HEK293 (cell line): ENCODE results near the gene CASZ1.

Experiments used
- ATF2 ChIP-seq: fragments of 450-650 bp; formaldehyde crosslinking; IDR thresholded peaks from 2 replicates; pipeline ENCODE4 v1.5.1; 2016; ENCODE audit warnings: missing biosample characterization, missing genetic modification characterization, low read depth
- CTCF ChIP-seq: fragments of 450-650 bp; formaldehyde crosslinking; IDR thresholded peaks from 2 replicates; pipeline ENCODE4 v1.5.1; 2016; ENCODE audit warnings: missing biosample characterization, missing genetic modification characterization
- REST ChIP-seq: fragments of 450-650 bp; formaldehyde crosslinking; IDR thresholded peaks from 2 replicates; pipeline ENCODE4 v1.5.1; 2016; ENCODE audit warnings: missing biosample characterization, missing genetic modification characterization
- SP7 ChIP-seq: fragments of 450-650 bp; formaldehyde crosslinking; IDR thresholded peaks from 2 replicates; pipeline ENCODE4 v1.5.1; 2016; ENCODE audit warnings: missing biosample characterization, missing genetic modification characterization
- TCF7L2 ChIP-seq: IDR thresholded peaks from 2 replicates; pipeline ENCODE4 v1.6.1; 2011; ENCODE audit warnings: low read depth, mild to moderate bottlenecking, inconsistent platforms, low read length, moderate library complexity, borderline replicate concordance
- YY1 ChIP-seq: fragments of 450-650 bp; formaldehyde crosslinking; IDR thresholded peaks from 2 replicates; pipeline ENCODE4 v1.5.1; 2018; ENCODE audit warnings: missing biosample characterization, missing genetic modification characterization
- ZNF274 ChIP-seq, 2 experiments: fragments of 200-500 bp in 1 of 2; fragments of 450-650 bp in 1 of 2; sonication (Bioruptor generic) in 1 of 2; formaldehyde crosslinking in 1 of 2; IDR thresholded peaks; 2 replicates each; pipeline versions ENCODE4 v1.5.1 to v1.6.1; 2014 to 2016; ENCODE audit warnings: borderline replicate concordance in 1 of 2, inconsistent platforms in 1 of 2, low read length in 1 of 2, missing biosample characterization in 1 of 2, missing genetic modification characterization in 1 of 2
- ZNF426 ChIP-seq: fragments of 450-650 bp; formaldehyde crosslinking; IDR thresholded peaks from 2 replicates; pipeline ENCODE4 v1.5.1; 2017; ENCODE audit warnings: missing biosample characterization, missing genetic modification characterization, mild to moderate bottlenecking, inconsistent platforms, moderate library complexity
- ZNF518A ChIP-seq: fragments of 450-650 bp; formaldehyde crosslinking; conservative IDR thresholded peaks from 2 replicates; pipeline ENCODE4 v1.5.1; 2016; ENCODE audit warnings: low read depth, missing biosample characterization, missing genetic modification characterization
- ZNF560 ChIP-seq: fragments of 450-650 bp; formaldehyde crosslinking; IDR thresholded peaks from 2 replicates; pipeline ENCODE4 v1.5.1; 2017; ENCODE audit warnings: missing biosample characterization, missing genetic modification characterization, borderline replicate concordance

- TF ChIP-seq CTCF, result no peak
- no peak for TF ChIP-seq ZNF274 (IDR thresholded peaks at IDR 0.05; ENCODE audit: low read length)
- TF ChIP-seq ZNF274 (tag by site-specific recombination; IDR thresholded peaks at IDR 0.05; ENCODE audit: borderline replicate concordance), result no peak
- no peak for TF ChIP-seq REST (tag by site-specific recombination)
- no peak for TF ChIP-seq ZNF426 (tag by site-specific recombination)
- TF ChIP-seq SP7 (tag by site-specific recombination), result no peak
- no peak for TF ChIP-seq TCF7L2
- TF ChIP-seq ZNF518A (tag by site-specific recombination), result no peak
- TF ChIP-seq YY1 (tag by site-specific recombination), result no peak
- no peak for TF ChIP-seq ATF2 (tag by site-specific recombination)
- no peak for TF ChIP-seq ZNF560 (tag by site-specific recombination)
These were observed 159.0 kb downstream of the CASZ1 start for GRCh38 chr1:10637400-10637799.
